ENCODE measurements around the gene IRF2BPL.

Gene IRF2BPL

GRCh38 chr14:77018785-77019184, 9.7 kb downstream of the IRF2BPL start:
- H3K27ac ChIP-seq: no peak overlapping the region
- DNase-seq (ENCODE audit: low read depth, low spot score): no peak

GRCh38 chr14:77017666-77018065, 10.8 kb downstream of the IRF2BPL start:
- H3K27ac ChIP-seq: no peak overlapping the region
- no peak for DNase-seq (ENCODE audit: low read depth, low spot score)

- H3K27ac ChIP-seq: no peak overlapping the region
Measured at GRCh38 chr14:77014734-77015133, 13.8 kb downstream of the IRF2BPL start.

GRCh38 chr14:77014004-77014604, 14.4 kb downstream of the IRF2BPL start:
- no peak for DNase-seq (ENCODE audit: low read depth, low spot score)

More at GRCh38 chr14:77014734-77015133, 13.8 kb downstream of the IRF2BPL start:
- no peak for DNase-seq (ENCODE audit: low read depth, low spot score)

GRCh38 chr14:77012193-77012765, 16.2 kb downstream of the IRF2BPL start:
- H3K27ac ChIP-seq: no peak overlapping the region
- no peak for DNase-seq (ENCODE audit: low read depth, low spot score)

More at GRCh38 chr14:77014004-77014604, 14.4 kb downstream of the IRF2BPL start:
- H3K27ac ChIP-seq: no peak overlapping the region

GRCh38 chr14:77011245-77011644, 17.3 kb downstream of the IRF2BPL start:
- no peak for DNase-seq (ENCODE audit: low read depth, low spot score)
- no peak overlapping the region for H3K27ac ChIP-seq

- DNase-seq (ENCODE audit: low read depth, low spot score): peak; percentile 78
Measured at GRCh38 chr14:77009014-77009413, 19.5 kb downstream of the IRF2BPL start.

GRCh38 chr14:77008541-77008940, 20.0 kb downstream of the IRF2BPL start:
- H3K27ac ChIP-seq: peak overlapping the region; percentile 90
- no peak for DNase-seq (ENCODE audit: low read depth, low spot score)

More at GRCh38 chr14:77009014-77009413, 19.5 kb downstream of the IRF2BPL start:
- peak overlapping the region; percentile 90 for H3K27ac ChIP-seq

- peak overlapping the region; percentile 90 for H3K27ac ChIP-seq
Measured at GRCh38 chr14:77007975-77008421, 20.5 kb downstream of the IRF2BPL start.

GRCh38 chr14:77007183-77007974, 21.1 kb downstream of the IRF2BPL start:
- no peak for DNase-seq (ENCODE audit: low read depth, low spot score)
- H3K27ac ChIP-seq: peak overlapping the region; percentile 90

More at GRCh38 chr14:77007975-77008421, 20.5 kb downstream of the IRF2BPL start:
- DNase-seq (ENCODE audit: low read depth, low spot score): no peak

GRCh38 chr14:77006132-77006531, 22.4 kb downstream of the IRF2BPL start:
- no peak for DNase-seq (ENCODE audit: low read depth, low spot score)
- no peak overlapping the region for H3K27ac ChIP-seq

- DNase-seq (ENCODE audit: low read depth, low spot score): no peak
- no peak overlapping the region for H3K27ac ChIP-seq
Measured at GRCh38 chr14:77005559-77005958, 22.9 kb downstream of the IRF2BPL start.

GRCh38 chr14:77004711-77005460, 23.6 kb downstream of the IRF2BPL start:
- no peak for DNase-seq (ENCODE audit: low read depth, low spot score)
- H3K27ac ChIP-seq: peak overlapping the region; percentile 71

GRCh38 chr14:77003960-77004710, 24.4 kb downstream of the IRF2BPL start:
- no peak for DNase-seq (ENCODE audit: low read depth, low spot score)
- peak overlapping the region; percentile 71 for H3K27ac ChIP-seq

GRCh38 chr14:77002889-77003288, 25.6 kb downstream of the IRF2BPL start:
- no peak overlapping the region for H3K27ac ChIP-seq
- DNase-seq (ENCODE audit: low read depth, low spot score): no peak

GRCh38 chr14:77002335-77002734, 26.2 kb downstream of the IRF2BPL start:
- DNase-seq (ENCODE audit: low read depth, low spot score): no peak
- H3K27ac ChIP-seq: no peak overlapping the region

GRCh38 chr14:77000340-77001270, 27.9 kb downstream of the IRF2BPL start:
- H3K27ac ChIP-seq: no peak overlapping the region
- no peak for DNase-seq (ENCODE audit: low read depth, low spot score)

GRCh38 chr14:76998910-76999309, 29.6 kb downstream of the IRF2BPL start:
- no peak for DNase-seq (ENCODE audit: low read depth, low spot score)
- no peak overlapping the region for H3K27ac ChIP-seq
